H9 (cell line): ENCODE measurements around the gene OR5H6. TPM values are rescaled to one million over a fixed set of nuclear protein-coding genes. Genes with fewer than 3 reads are reported as not detected.

Experiments used
- DNase-seq: peaks from one replicate; pipeline ENCODE4 v3.0.0-alpha.2; 2017
- H2AFZ ChIP-seq: one replicate; pipeline ENCODE4 v1.6.1; 2013; ENCODE audit warnings: mild to moderate bottlenecking, low read length, control low read depth, moderate library complexity
- H2AK5ac ChIP-seq: 2 replicates; pipeline ENCODE4 v1.6.1; 2013; ENCODE audit warnings: low read length, control low read depth, mixed read lengths; ENCODE audit not compliant: insufficient read length
- H2BK120ac ChIP-seq: one replicate; pipeline ENCODE4 v1.6.1; 2013; ENCODE audit warnings: low read depth, mild to moderate bottlenecking, low read length, control low read depth, inconsistent platforms; ENCODE audit not compliant: poor library complexity, severe bottlenecking
- H2BK12ac ChIP-seq: 2 replicates; pipeline ENCODE4 v1.6.1; 2013; ENCODE audit warnings: low read length, control low read depth, mixed read lengths, low read depth; ENCODE audit not compliant: insufficient read length
- H2BK15ac ChIP-seq: 2 replicates; pipeline ENCODE4 v1.6.1; 2013; ENCODE audit warnings: low read depth, low read length, control low read depth
- H2BK20ac ChIP-seq: one replicate; pipeline ENCODE4 v1.6.1; 2013; ENCODE audit warnings: low read depth, mild to moderate bottlenecking, low read length, control low read depth, inconsistent platforms; ENCODE audit not compliant: poor library complexity, severe bottlenecking
- H2BK5ac ChIP-seq: 2 replicates; pipeline ENCODE4 v1.6.1; 2013; ENCODE audit warnings: low read length, control low read depth, mixed read lengths; ENCODE audit not compliant: insufficient read length
- H3K14ac ChIP-seq: 2 replicates; pipeline ENCODE4 v1.6.1; 2013; ENCODE audit warnings: low read length, control low read depth; ENCODE audit not compliant: insufficient read depth
- H3K18ac ChIP-seq: 2 replicates; pipeline ENCODE4 v1.6.1; 2013; ENCODE audit warnings: low read depth, mild to moderate bottlenecking, mixed read lengths, low read length, control low read depth; ENCODE audit not compliant: insufficient read length
- H3K23ac ChIP-seq: 2 replicates; pipeline ENCODE4 v1.6.1; 2013; ENCODE audit warnings: low read length, control low read depth, mixed read lengths, low read depth; ENCODE audit not compliant: insufficient read length
- H3K23me2 ChIP-seq: 2 replicates; pipeline ENCODE4 v1.6.1; 2013; ENCODE audit warnings: low read depth, mild to moderate bottlenecking, mixed read lengths, low read length, control low read depth; ENCODE audit not compliant: insufficient read length, poor library complexity, severe bottlenecking
- H3K27ac ChIP-seq: 2 replicates; pipeline ENCODE4 v1.5.1; 2013; ENCODE audit warnings: low read length, control low read depth, mixed read lengths, low read depth; ENCODE audit not compliant: insufficient read length
- H3K27me3 ChIP-seq: 2 replicates; pipeline ENCODE4 v1.6.1; 2013; ENCODE audit warnings: low read length, control low read depth, inconsistent platforms; ENCODE audit not compliant: insufficient read depth
- H3K4ac ChIP-seq: 2 replicates; pipeline ENCODE4 v1.6.1; 2013; ENCODE audit warnings: low read depth, mild to moderate bottlenecking, control low read depth, inconsistent platforms, low read length, moderate library complexity
- H3K4me1 ChIP-seq: 2 replicates; pipeline ENCODE4 v1.6.1; 2013; ENCODE audit warnings: low read length, control low read depth, inconsistent platforms; ENCODE audit not compliant: insufficient read depth
- H3K4me2 ChIP-seq: 2 replicates; pipeline ENCODE4 v1.6.1; 2013; ENCODE audit warnings: low read length, control low read depth, mixed read lengths; ENCODE audit not compliant: insufficient read length, insufficient read depth
- H3K56ac ChIP-seq: 2 replicates; pipeline ENCODE4 v1.6.1; 2013; ENCODE audit warnings: low read depth, mild to moderate bottlenecking, mixed read lengths, low read length, control low read depth; ENCODE audit not compliant: insufficient read length
- H3K79me1 ChIP-seq: 2 replicates; pipeline ENCODE4 v1.6.1; 2013; ENCODE audit warnings: low read depth, mild to moderate bottlenecking, moderate library complexity, low read length, control low read depth, inconsistent platforms; ENCODE audit not compliant: insufficient read depth, poor library complexity, severe bottlenecking
- H3K79me2 ChIP-seq: 2 replicates; pipeline ENCODE4 v1.6.1; 2013; ENCODE audit warnings: low read length, control low read depth, inconsistent platforms; ENCODE audit not compliant: insufficient read depth
- H3K9ac ChIP-seq: 2 replicates; pipeline ENCODE4 v1.6.1; 2013; ENCODE audit warnings: low read length, control low read depth, mixed read lengths; ENCODE audit not compliant: insufficient read length; ENCODE audit errors: extremely low read depth
- H3K9me3 ChIP-seq: one replicate; pipeline ENCODE4 v1.6.1; 2013; ENCODE audit warnings: low read depth, low read length, inconsistent platforms; ENCODE audit not compliant: control insufficient read depth
- H3T11ph ChIP-seq: one replicate; pipeline ENCODE4 v1.6.1; 2013; ENCODE audit warnings: mild to moderate bottlenecking, low read length, control low read depth, inconsistent platforms
- H4K20me1 ChIP-seq: one replicate; pipeline ENCODE4 v1.6.1; 2013; ENCODE audit not compliant: control insufficient read depth, insufficient read length, insufficient read depth
- H4K5ac ChIP-seq: 2 replicates; pipeline ENCODE4 v1.6.1; 2013; ENCODE audit warnings: low read depth, mild to moderate bottlenecking, mixed read lengths, low read length, control low read depth; ENCODE audit not compliant: insufficient read length
- H4K8ac ChIP-seq: replicated peaks from 2 replicates; pipeline ENCODE4 v1.6.1; 2013; ENCODE audit warnings: low read length, control low read depth, mixed read lengths, low read depth; ENCODE audit not compliant: insufficient read length
- H4K91ac ChIP-seq: 2 replicates; pipeline ENCODE4 v1.6.1; 2013; ENCODE audit warnings: low read depth, mild to moderate bottlenecking, moderate library complexity, mixed read lengths, low read length, control low read depth; ENCODE audit not compliant: insufficient read length
- H3K27ac Mint-ChIP-seq, 3 experiments: 2 replicates in 2 of 3; 3 replicates in 1 of 3; pipeline ENCODE4 v1.8.0; 2020 to 2021; ENCODE audit warnings: mixed read lengths in 3 of 3, mild to moderate bottlenecking in 1 of 3, moderate library complexity in 1 of 3
- H3K27me3 Mint-ChIP-seq: 2 replicates; pipeline ENCODE4 v1.8.0; 2021; ENCODE audit warnings: low read depth, mild to moderate bottlenecking, moderate library complexity, mixed read lengths
- H3K36me3 Mint-ChIP-seq, 3 experiments: 2 replicates in 2 of 3; 3 replicates in 1 of 3; pipeline ENCODE4 v1.8.0; 2020 to 2021; ENCODE audit warnings: low read depth in 3 of 3, mixed read lengths in 3 of 3; ENCODE audit not compliant: insufficient read depth in 1 of 3
- H3K4me1 Mint-ChIP-seq, 2 experiments: 2 replicates each; pipeline ENCODE4 v1.8.0; 2020; ENCODE audit warnings: mixed read lengths in 2 of 2
- H3K4me3 Mint-ChIP-seq, 2 experiments: 2 replicates in 1 of 2; 3 replicates in 1 of 2; pipeline ENCODE4 v1.8.0; 2020 to 2021; ENCODE audit warnings: mild to moderate bottlenecking in 2 of 2, mixed read lengths in 2 of 2, moderate library complexity in 1 of 2
- H3K9me3 Mint-ChIP-seq, 2 experiments: 2 replicates in 1 of 2; 3 replicates in 1 of 2; pipeline ENCODE4 v1.8.0; 2020; ENCODE audit warnings: mild to moderate bottlenecking in 2 of 2, mixed read lengths in 2 of 2, moderate library complexity in 1 of 2
- WGBS: extraction: QIAGEN DNeasy Blood & Tissue Kit; methylation state at CpG from one replicate; pipeline ENCODE4 v1.1.7; 2013; ENCODE audit warnings: missing lambda C conversion rate, low lambda C conversion rate, mixed read lengths; ENCODE audit not compliant: insufficient read length; ENCODE audit errors: extremely low coverage; 5-methylcytosine and 5-hydroxymethylcytosine counted together
- long read RNA-seq: library from polyadenylated mRNA; unstranded; transcript quantifications from one replicate; pipeline ENCODE4 v2.0.0, GENCODE V29; 2020
- total RNA-seq: library from RNA; stranded (reverse); gene quantifications from 2 replicates; pipeline ENCODE4 v1.2.1, GENCODE V29; 2021
- TF ChIP-seq, protein P1 (sequence below): fragments of 200-600 bp; sonication (generic); conservative IDR thresholded peaks from 3 replicates; pipeline ENCODE4 v1.8.0; 2021; ENCODE audit warnings: antibody characterized with exemption, mild to moderate bottlenecking

The OR5H6 gene
- total RNA-seq, result not detected in 2 replicates
- long read RNA-seq, result 0 reads

DNA sequence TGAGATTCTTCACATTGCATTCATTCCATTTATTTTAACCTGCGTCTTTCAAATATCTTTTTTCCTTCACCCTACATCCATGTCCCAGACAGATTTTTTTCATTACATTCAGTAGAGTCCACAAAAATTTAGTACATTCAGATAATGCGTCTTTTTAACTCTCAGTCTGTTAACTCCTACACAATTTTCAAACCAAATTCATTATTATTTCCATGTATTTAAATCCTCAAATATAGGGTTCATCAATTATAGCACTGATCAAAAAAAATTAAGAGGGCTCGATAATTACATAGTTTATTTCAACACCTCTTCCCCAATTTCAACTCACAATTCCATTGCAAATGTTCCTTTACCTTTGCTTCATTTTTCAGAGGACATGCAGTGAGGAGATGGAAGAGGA lies at the start of gene OR5H6:
OR5H6 (plus strand) TSS at position 301 of the 400 bp plus-strand sequence; CDS start at position 390, 89 bp downstream.
- Histone ChIP-seq H4K20me1 (no peaks in the 10 kb centered on the region), H3K9ac (no peak within 1 kb of the TSS), H3K23me2 (no peaks in the 10 kb centered on the region), H4K5ac (no peak within 1 kb of the TSS), H3K14ac (no peak within 1 kb of the TSS), H4K91ac (no peak within 1 kb of the TSS), H3K27me3 (no peaks in the 10 kb centered on the region), H4K8ac (no peak within 1 kb of the TSS), H3K27ac (no peak within 1 kb of the TSS), H3K4me1 (no peaks in the 10 kb centered on the region), H2BK15ac (no peak within 1 kb of the TSS), H3K56ac (no peak within 1 kb of the TSS), H2BK12ac (no peak within 1 kb of the TSS), H3K18ac (no peak within 1 kb of the TSS), H3K9me3 (no peaks in the 10 kb centered on the region), H2BK120ac (no peak within 1 kb of the TSS), H3T11ph (no peak within 1 kb of the TSS), H2AK5ac (no peak within 1 kb of the TSS), H3K4me2 (no peak within 1 kb of the TSS), H3K23ac (no peak within 1 kb of the TSS), H3K79me1 (no peaks in the 10 kb centered on the region), H2AFZ (no peak within 1 kb of the TSS), H2BK20ac (no peak within 1 kb of the TSS), H3K4ac (no peak within 1 kb of the TSS), H2BK5ac (no peak within 1 kb of the TSS), H3K79me2 (no peaks in the 10 kb centered on the region)
- WGBS, result 100% methylated on average over 1 of the region's 3 CpGs
- no peaks in the 10 kb centered on the region; a peak in 1 of 5 replicates for H3K9me3 Mint-ChIP-seq
- H3K4me3 Mint-ChIP-seq, result no peak within 1 kb of the TSS
- H3K4me1 Mint-ChIP-seq, result no peaks in the 10 kb centered on the region; a peak in 1 of 4 replicates
- no peak within 1 kb of the TSS; a peak in 1 of 7 replicates for H3K27ac Mint-ChIP-seq
- H3K27me3 Mint-ChIP-seq, result no peaks in the 10 kb centered on the region; the same call in 1 of the 2 replicates
- no peak for DNase-seq
- peaks cover 0 to under 1% (median 0%) of the 10 kb centered on the region in 3 experiments; a peak in 2 of 7 replicates for H3K36me3 Mint-ChIP-seq
- TF ChIP-seq, protein P1, sequence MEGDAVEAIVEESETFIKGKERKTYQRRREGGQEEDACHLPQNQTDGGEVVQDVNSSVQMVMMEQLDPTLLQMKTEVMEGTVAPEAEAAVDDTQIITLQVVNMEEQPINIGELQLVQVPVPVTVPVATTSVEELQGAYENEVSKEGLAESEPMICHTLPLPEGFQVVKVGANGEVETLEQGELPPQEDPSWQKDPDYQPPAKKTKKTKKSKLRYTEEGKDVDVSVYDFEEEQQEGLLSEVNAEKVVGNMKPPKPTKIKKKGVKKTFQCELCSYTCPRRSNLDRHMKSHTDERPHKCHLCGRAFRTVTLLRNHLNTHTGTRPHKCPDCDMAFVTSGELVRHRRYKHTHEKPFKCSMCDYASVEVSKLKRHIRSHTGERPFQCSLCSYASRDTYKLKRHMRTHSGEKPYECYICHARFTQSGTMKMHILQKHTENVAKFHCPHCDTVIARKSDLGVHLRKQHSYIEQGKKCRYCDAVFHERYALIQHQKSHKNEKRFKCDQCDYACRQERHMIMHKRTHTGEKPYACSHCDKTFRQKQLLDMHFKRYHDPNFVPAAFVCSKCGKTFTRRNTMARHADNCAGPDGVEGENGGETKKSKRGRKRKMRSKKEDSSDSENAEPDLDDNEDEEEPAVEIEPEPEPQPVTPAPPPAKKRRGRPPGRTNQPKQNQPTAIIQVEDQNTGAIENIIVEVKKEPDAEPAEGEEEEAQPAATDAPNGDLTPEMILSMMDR, result no peak
